Thymus (tissue), 14 donors: Measurements from ENCODE around the gene PFDN5. TPM values are rescaled to one million over a fixed set of nuclear protein-coding genes. Genes with fewer than 3 reads are reported as not detected.

Source experiments
- DNase-seq, 9 donors: peaks; one replicate each; pipeline ENCODE4 v3.0.0-alpha.2; 2013; ENCODE audit warnings: low spot score in 9 of 9, low read depth in 6 of 9, missing footprints in 1 of 9
- H3K27ac ChIP-seq, 2 donors: one replicate each; pipeline ENCODE4 v1.5.1; 2013; ENCODE audit warnings: control low read depth in 1 of 2, low read depth in 1 of 2, low read length in 1 of 2, mild to moderate bottlenecking in 1 of 2, moderate library complexity in 1 of 2
- H3K27me3 ChIP-seq, 2 donors: one replicate each; pipeline ENCODE4 v1.5.1; 2013; ENCODE audit warnings: low read length in 1 of 2; ENCODE audit not compliant: control insufficient read depth in 2 of 2, insufficient read depth in 1 of 2
- H3K36me3 ChIP-seq, 2 donors: one replicate each; pipeline ENCODE4 v1.5.1; 2013; ENCODE audit warnings: low read length in 1 of 2, mild to moderate bottlenecking in 1 of 2, moderate library complexity in 1 of 2; ENCODE audit not compliant: control insufficient read depth in 2 of 2, insufficient read depth in 2 of 2
- H3K4me1 ChIP-seq, 2 donors: one replicate each; pipeline ENCODE4 v1.5.1; 2013; ENCODE audit warnings: low read length in 2 of 2; ENCODE audit not compliant: control insufficient read depth in 2 of 2, insufficient read depth in 2 of 2
- H3K4me3 ChIP-seq, 2 donors: one replicate each; pipeline ENCODE4 v1.5.1; 2013; ENCODE audit warnings: low read length in 2 of 2, control low read depth in 1 of 2, mild to moderate bottlenecking in 1 of 2
- H3K9me3 ChIP-seq, 2 donors: one replicate each; pipeline ENCODE4 v1.5.1; 2013; ENCODE audit warnings: low read length in 1 of 2, mild to moderate bottlenecking in 1 of 2; ENCODE audit not compliant: control insufficient read depth in 2 of 2, insufficient read depth in 1 of 2
- WGBS: extraction: QIAGEN DNeasy Blood & Tissue Kit; methylation state at CpG from one replicate; pipeline ENCODE4 v1.1.7; 2013; 5-methylcytosine and 5-hydroxymethylcytosine counted together
- long read RNA-seq, 10 donors: transcript quantifications; one replicate each; lab custom pipeline, GENCODE V29; 2026
- polyA plus RNA-seq: library from polyadenylated mRNA; stranded (reverse); fragments of 200-250 nt; gene quantifications from one replicate; pipeline ENCODE4 v1.2.3, GENCODE V29; 2013
- total RNA-seq: library from RNA; stranded (reverse); fragments of 120-200 nt; gene quantifications from one replicate; pipeline ENCODE4 v1.2.4, GENCODE V29; 2013
- donor health status: healthy.

PFDN5 gene
- 816 TPM for total RNA-seq
- 1,604 TPM for polyA plus RNA-seq
- long read RNA-seq, donor 1, transcript PFDN5-214 (6 exons, 847 nt) = major isoform, 30 of 40 reads
- long read RNA-seq, donor 1, partial matches to known transcripts = 0 of 40 reads
- long read RNA-seq, donor 1, other reads (novel, unspliced or antisense) = 0 of 40 reads
- long read RNA-seq, donor 2 = 0 reads
- long read RNA-seq, donor 3, transcript PFDN5-213 (3 exons, 596 nt) = minor isoform, 17 of 647 reads
- long read RNA-seq, donor 3, transcript PFDN5-214 (6 exons, 847 nt) = major isoform, 467 of 647 reads
- long read RNA-seq, donor 3, transcript PFDN5-206 (2 exons, 541 nt) = minor isoform, 13 of 647 reads
- long read RNA-seq, donor 3, transcript PFDN5-203 (4 exons, 478 nt) = minor isoform, 63 of 647 reads
- long read RNA-seq, donor 3, partial matches to known transcripts = 15 of 647 reads
- long read RNA-seq, donor 3, other reads (novel, unspliced or antisense) = 49 of 647 reads
- long read RNA-seq, donor 4, transcript PFDN5-203 (4 exons, 478 nt) = minor isoform, 15 of 147 reads
- long read RNA-seq, donor 4, transcript PFDN5-214 (6 exons, 847 nt) = major isoform, 114 of 147 reads
- long read RNA-seq, donor 4, transcript PFDN5-213 (3 exons, 596 nt) = minor isoform, 5 of 147 reads
- long read RNA-seq, donor 4, partial matches to known transcripts = 5 of 147 reads
- long read RNA-seq, donor 4, other reads (novel, unspliced or antisense) = 0 of 147 reads
- long read RNA-seq, donor 5, transcript PFDN5-214 (6 exons, 847 nt) = major isoform, 559 of 789 reads
- long read RNA-seq, donor 5, transcript PFDN5-213 (3 exons, 596 nt) = minor isoform, 11 of 789 reads
- long read RNA-seq, donor 5, transcript PFDN5-206 (2 exons, 541 nt) = minor isoform, 21 of 789 reads
- long read RNA-seq, donor 5, transcript PFDN5-203 (4 exons, 478 nt) = minor isoform, 77 of 789 reads
- long read RNA-seq, donor 5, partial matches to known transcripts = 21 of 789 reads
- long read RNA-seq, donor 5, other reads (novel, unspliced or antisense) = 79 of 789 reads
- long read RNA-seq, donor 6, transcript PFDN5-214 (6 exons, 847 nt) = major isoform, 212 of 281 reads
- long read RNA-seq, donor 6, transcript PFDN5-217 (4 exons, 497 nt) = minor isoform, 8 of 281 reads
- long read RNA-seq, donor 6, transcript PFDN5-203 (4 exons, 478 nt) = minor isoform, 24 of 281 reads
- long read RNA-seq, donor 6, partial matches to known transcripts = 11 of 281 reads
- long read RNA-seq, donor 6, other reads (novel, unspliced or antisense) = 12 of 281 reads
- long read RNA-seq, donor 7, transcript PFDN5-213 (3 exons, 596 nt) = minor isoform, 8 of 382 reads
- long read RNA-seq, donor 7, transcript PFDN5-203 (4 exons, 478 nt) = minor isoform, 42 of 382 reads
- long read RNA-seq, donor 7, transcript PFDN5-211 (3 exons, 392 nt) = minor isoform, 9 of 382 reads
- long read RNA-seq, donor 7, transcript PFDN5-214 (6 exons, 847 nt) = major isoform, 266 of 382 reads
- long read RNA-seq, donor 7, partial matches to known transcripts = 13 of 382 reads
- long read RNA-seq, donor 7, other reads (novel, unspliced or antisense) = 31 of 382 reads
- long read RNA-seq, donor 8, transcript PFDN5-213 (3 exons, 596 nt) = minor isoform, 5 of 96 reads
- long read RNA-seq, donor 8, transcript PFDN5-206 (2 exons, 541 nt) = minor isoform, 5 of 96 reads
- long read RNA-seq, donor 8, transcript PFDN5-214 (6 exons, 847 nt) = major isoform, 73 of 96 reads
- long read RNA-seq, donor 8, transcript PFDN5-203 (4 exons, 478 nt) = minor isoform, 8 of 96 reads
- long read RNA-seq, donor 8, partial matches to known transcripts = 0 of 96 reads
- long read RNA-seq, donor 8, other reads (novel, unspliced or antisense) = 0 of 96 reads
- long read RNA-seq, donor 9, transcript PFDN5-213 (3 exons, 596 nt) = minor isoform, 6 of 181 reads
- long read RNA-seq, donor 9, transcript PFDN5-214 (6 exons, 847 nt) = major isoform, 134 of 181 reads
- long read RNA-seq, donor 9, transcript PFDN5-203 (4 exons, 478 nt) = minor isoform, 12 of 181 reads
- long read RNA-seq, donor 9, partial matches to known transcripts = 0 of 181 reads
- long read RNA-seq, donor 9, other reads (novel, unspliced or antisense) = 14 of 181 reads
- long read RNA-seq, donor 10, transcript PFDN5-213 (3 exons, 596 nt) = minor isoform, 9 of 269 reads
- long read RNA-seq, donor 10, transcript PFDN5-211 (3 exons, 392 nt) = minor isoform, 7 of 269 reads
- long read RNA-seq, donor 10, transcript PFDN5-214 (6 exons, 847 nt) = major isoform, 200 of 269 reads
- long read RNA-seq, donor 10, transcript PFDN5-203 (4 exons, 478 nt) = minor isoform, 33 of 269 reads
- long read RNA-seq, donor 10, partial matches to known transcripts = 0 of 269 reads
- long read RNA-seq, donor 10, other reads (novel, unspliced or antisense) = 5 of 269 reads

GRCh38 chr12:53295070-53295890, at the start of gene PFDN5:
Gene PFDN5, plus strand, starts transcription at chr12:53295542. Its CDS starts 26 bp downstream, at chr12:53295568.
- Histone ChIP-seq H3K4me3 (peak within 1 kb of the TSS; percentile 66 to 93), H3K27me3 (no peaks in the 10 kb centered on the region), H3K4me1 (peaks cover 17 to 22% of the 10 kb centered on the region in 2 donors), H3K27ac (peak within 1 kb of the TSS; percentile 91 to 97), H3K9me3 (no peaks in the 10 kb centered on the region), H3K36me3 (peaks cover 26 to 52% of the 10 kb centered on the region in 2 donors)
- peak; percentile 79 to 94 (median 85) for DNase-seq
- 5% methylated on average over 42 of the region's 42 CpGs for WGBS

GRCh38 chr12:53251477-53252348, 43.6 kb upstream of the PFDN5 start:
- H3K27me3 ChIP-seq = no peaks in the 10 kb centered on the region
- peak overlapping the region; percentile 29 to 89 for H3K27ac ChIP-seq
- DNase-seq = peak in 5 of 9 donors; percentile 54 to 81 (median 64)
- WGBS = 2% methylated on average over 51 of the region's 51 CpGs
- H3K36me3 ChIP-seq = peaks cover 10 to 13% of the 10 kb centered on the region in 2 donors
- H3K4me1 ChIP-seq = peaks cover 16 to 35% of the 10 kb centered on the region in 2 donors
- no peaks in the 10 kb centered on the region for H3K9me3 ChIP-seq
- H3K4me3 ChIP-seq = peak overlapping the region; percentile 78 to 90

- 19% methylated on average over 19 of the region's 19 CpGs for WGBS
- no peak for DNase-seq
- Histone ChIP-seq H3K27me3 (no peaks in the 10 kb centered on the region), H3K4me3 (peak overlapping the region; percentile 78 to 90), H3K9me3 (no peaks in the 10 kb centered on the region), H3K4me1 (peaks cover 16 to 35% of the 10 kb centered on the region in 2 donors), H3K27ac (peak overlapping the region; percentile 2 to 89), H3K36me3 (peaks cover 10 to 13% of the 10 kb centered on the region in 2 donors)
Observed at GRCh38 chr12:53252349-53252916, 42.9 kb upstream of the PFDN5 start.

GRCh38 chr12:53253298-53253697, 42.0 kb upstream of the PFDN5 start:
- DNase-seq = no peak
- whole genome bisulfite sequencing = 97% methylated on average over 13 of the region's 13 CpGs
- Histone ChIP-seq H3K9me3 (no peaks in the 10 kb centered on the region), H3K27ac (no peak overlapping the region), H3K4me1 (peaks cover 16 to 35% of the 10 kb centered on the region in 2 donors), H3K36me3 (peaks cover 10 to 13% of the 10 kb centered on the region in 2 donors), H3K27me3 (no peaks in the 10 kb centered on the region), H3K4me3 (no peak overlapping the region)

GRCh38 chr12:53254816-53255545, 40.4 kb upstream of the PFDN5 start:
- no peaks in the 10 kb centered on the region for H3K27me3 ChIP-seq
- WGBS = 94% methylated on average over 1 of the region's 1 CpG
- DNase-seq = no peak
- no peak overlapping the region for H3K4me3 ChIP-seq
- peaks cover 10 to 13% of the 10 kb centered on the region in 2 donors for H3K36me3 ChIP-seq
- H3K9me3 ChIP-seq = no peaks in the 10 kb centered on the region
- peaks cover 16 to 35% of the 10 kb centered on the region in 2 donors for H3K4me1 ChIP-seq
- H3K27ac ChIP-seq = no peak overlapping the region

GRCh38 chr12:53255996-53256395, 39.3 kb upstream of the PFDN5 start:
- Histone ChIP-seq H3K4me3 (no peak overlapping the region), H3K27me3 (no peaks in the 10 kb centered on the region), H3K36me3 (peaks cover 10 to 13% of the 10 kb centered on the region in 2 donors), H3K9me3 (no peaks in the 10 kb centered on the region), H3K27ac (no peak overlapping the region), H3K4me1 (peaks cover 16 to 34% of the 10 kb centered on the region in 2 donors)
- WGBS = 65% methylated on average over 3 of the region's 3 CpGs
- DNase-seq = peak in 1 of 9 donors; percentile 35
